ENCODE results near the gene MXRA8.
"Not testable (repeated sequence)": the region's sequence is repeated elsewhere in the genome, so short reads cannot be mapped to it uniquely, and the experiment has no call there.

MXRA8 gene

GRCh38 chr1:1373051-1373814 is 14.9 kb upstream of the MXRA8 start:
- DNase-seq (ENCODE audit: low read depth) = no peak
- TF ChIP-seq CTCF (IDR thresholded peaks at IDR 0.05; ENCODE audit: control insufficient read depth, insufficient read depth, low read depth, low read length, missing control alignments) = no peak
- H3K4me3 ChIP-seq (ENCODE audit: control insufficient read depth, low read depth, low read length) = peak overlapping the region; percentile 7

GRCh38 chr1:1371746-1372711 is 13.7 kb upstream of the MXRA8 start:
- peak; percentile 97 for TF ChIP-seq CTCF (IDR thresholded peaks at IDR 0.05; ENCODE audit: control insufficient read depth, insufficient read depth, low read depth, low read length, missing control alignments)
- no peak overlapping the region for H3K4me3 ChIP-seq (ENCODE audit: control insufficient read depth, low read depth, low read length)
- no peak for DNase-seq (ENCODE audit: low read depth)

GRCh38 chr1:1371364-1371745 is 13.0 kb upstream of the MXRA8 start:
- TF ChIP-seq CTCF (IDR thresholded peaks at IDR 0.05; ENCODE audit: control insufficient read depth, insufficient read depth, low read depth, low read length, missing control alignments) = no peak
- no peak overlapping the region for H3K4me3 ChIP-seq (ENCODE audit: control insufficient read depth, low read depth, low read length)
- no peak for DNase-seq (ENCODE audit: low read depth)

GRCh38 chr1:1370771-1371300 is 12.5 kb upstream of the MXRA8 start:
- no peak overlapping the region for H3K4me3 ChIP-seq (ENCODE audit: control insufficient read depth, low read depth, low read length)
- no peak for DNase-seq (ENCODE audit: low read depth)
- no peak for TF ChIP-seq CTCF (IDR thresholded peaks at IDR 0.05; ENCODE audit: control insufficient read depth, insufficient read depth, low read depth, low read length, missing control alignments)

- not testable (repeated sequence) for H3K4me3 ChIP-seq (ENCODE audit: control insufficient read depth, low read depth, low read length); DNase-seq (ENCODE audit: low read depth)
Measured at GRCh38 chr1:1370094-1370493, 11.7 kb upstream of the MXRA8 start.

GRCh38 chr1:1367315-1367714 is 9.0 kb upstream of the MXRA8 start:
- no peak for TF ChIP-seq CTCF (IDR thresholded peaks at IDR 0.05; ENCODE audit: control insufficient read depth, insufficient read depth, low read depth, low read length, missing control alignments)
- no peak for DNase-seq (ENCODE audit: low read depth)
- H3K4me3 ChIP-seq (ENCODE audit: control insufficient read depth, low read depth, low read length) = no peak overlapping the region

- H3K4me3 ChIP-seq (ENCODE audit: control insufficient read depth, low read depth, low read length) = no peak overlapping the region
- no peak for DNase-seq (ENCODE audit: low read depth)
- no peak for TF ChIP-seq CTCF (IDR thresholded peaks at IDR 0.05; ENCODE audit: control insufficient read depth, insufficient read depth, low read depth, low read length, missing control alignments)
Measured at GRCh38 chr1:1366699-1367066, 8.3 kb upstream of the MXRA8 start.
